ENCODE results near the gene NEK9.
"Not testable (repeated sequence)": the region's sequence is repeated elsewhere in the genome, so short reads cannot be mapped to it uniquely, and the experiment has no call there.

NEK9 gene

DNA sequence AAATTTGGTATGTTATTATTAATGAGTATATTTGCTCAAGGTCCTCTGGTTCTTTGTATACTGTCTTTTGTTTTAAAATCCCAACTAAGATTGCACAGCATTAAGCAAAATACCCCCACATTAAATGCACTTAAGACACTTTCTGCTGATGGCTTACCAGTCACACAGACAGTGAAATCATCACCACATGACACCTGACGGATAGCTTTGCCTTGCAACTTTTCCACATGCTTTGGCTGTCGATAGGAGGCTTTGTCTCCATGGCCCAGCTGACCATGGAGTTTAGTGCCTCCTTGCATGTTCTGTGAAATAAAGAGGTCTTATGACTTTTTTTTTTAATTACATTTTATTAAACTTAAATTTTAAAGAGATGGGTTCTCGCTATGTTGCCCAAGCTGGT, 19.7 kb downstream of the NEK9 start:
- DNase-seq (ENCODE audit: low spot score), result no peak

DNA sequence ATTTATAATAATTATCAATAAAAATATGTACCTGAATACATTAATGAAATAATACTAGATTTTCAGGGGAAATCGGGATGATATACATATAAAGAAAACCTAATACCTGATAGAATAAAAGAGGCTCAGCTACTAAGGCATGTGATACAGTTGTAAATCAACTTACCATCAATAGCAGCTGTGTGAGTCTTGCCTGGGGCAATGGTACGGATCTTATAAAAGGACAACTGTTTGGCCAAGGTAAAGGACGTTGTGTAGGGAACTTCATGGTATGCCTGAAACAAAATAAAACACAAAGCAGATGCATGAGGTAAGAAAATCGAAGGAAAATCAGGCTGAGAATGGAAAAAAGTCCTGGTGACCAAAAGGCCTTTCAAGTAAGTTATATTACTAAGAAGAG, 25.4 kb downstream of the NEK9 start:
- DNase-seq (ENCODE audit: low spot score), result no peak

DNA sequence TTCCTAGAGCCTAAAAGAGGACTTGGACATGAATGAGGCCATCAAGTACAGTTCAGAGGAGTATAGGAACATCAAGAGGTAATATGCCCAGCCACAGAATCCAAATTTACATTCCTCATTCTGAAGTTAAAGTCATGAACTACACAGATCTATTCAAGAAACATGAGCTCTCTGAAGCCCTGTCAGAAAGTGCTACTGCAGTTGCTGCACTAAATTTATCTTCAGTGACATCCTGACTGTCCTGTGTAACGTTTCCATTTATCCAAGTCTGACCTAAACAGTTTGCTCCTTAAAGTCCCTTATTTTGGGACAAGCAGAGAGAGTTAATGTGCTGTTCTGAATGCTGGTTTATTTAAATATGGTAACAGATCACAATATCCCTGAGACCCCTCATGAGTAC, 28.2 kb downstream of the NEK9 start:
- no peak for DNase-seq (ENCODE audit: low spot score)

DNA sequence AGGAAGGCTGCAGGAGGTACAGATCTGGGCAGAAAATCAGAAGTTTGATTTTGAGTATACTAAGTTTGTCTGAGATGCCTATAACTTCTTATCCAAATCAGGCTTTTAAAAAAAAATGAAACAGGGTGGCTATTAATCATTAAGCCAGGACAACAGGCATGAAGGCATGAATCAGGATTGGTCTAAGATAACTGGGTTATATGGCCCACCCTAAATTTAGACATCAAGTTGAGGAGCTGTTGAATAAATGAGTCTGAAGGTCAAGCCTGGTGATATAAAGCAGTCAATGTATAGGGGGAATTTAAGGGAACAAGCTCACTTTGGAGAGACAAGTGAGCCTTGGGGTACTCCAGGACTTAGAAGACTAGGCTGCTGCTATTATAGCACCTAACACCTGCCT, 28.6 kb downstream of the NEK9 start:
- DNase-seq (ENCODE audit: low spot score), result no peak

GRCh38 chr14:75096959-75097358, 29.9 kb downstream of the NEK9 start:
- no peak for DNase-seq (ENCODE audit: low spot score)

DNA sequence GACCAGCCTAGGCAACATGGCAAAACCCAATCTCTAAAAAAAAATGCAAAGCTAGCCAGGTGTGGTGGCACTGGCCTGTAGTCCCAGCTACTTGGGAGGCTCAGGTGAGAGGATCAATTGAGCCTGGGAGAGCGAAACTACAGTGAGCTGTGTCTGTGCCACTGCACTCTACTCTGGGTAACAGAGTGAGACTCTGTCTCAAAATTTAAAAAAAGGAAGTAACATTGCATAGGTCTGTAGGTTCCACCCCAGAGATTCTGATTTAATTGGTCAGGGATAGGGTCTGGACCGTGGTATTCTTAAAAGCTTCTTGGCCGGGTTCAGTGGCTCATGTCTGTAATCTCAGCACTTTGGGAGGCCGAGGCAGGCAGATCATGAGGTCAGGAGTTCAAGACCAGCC, 31.2 kb downstream of the NEK9 start:
- no peak for DNase-seq (ENCODE audit: low spot score)

DNA sequence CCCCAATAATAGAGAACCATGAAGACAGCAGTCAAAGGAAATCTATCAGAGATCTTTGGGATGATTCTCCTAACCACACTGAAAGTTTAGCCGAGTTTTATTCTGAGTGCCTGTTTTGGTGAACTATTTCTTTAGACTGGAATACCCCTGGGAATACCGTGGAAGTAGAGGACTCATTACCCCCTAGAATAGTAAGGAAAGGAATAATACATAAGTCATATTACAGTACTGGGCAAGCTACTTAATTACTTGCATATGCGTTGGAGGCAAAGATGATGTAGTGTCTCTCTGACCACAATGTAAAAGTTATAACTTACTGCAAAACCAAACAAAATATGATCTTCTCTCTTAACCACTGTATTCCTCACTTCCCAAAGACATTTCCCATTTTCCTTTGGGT, 32.0 kb downstream of the NEK9 start:
- no peak for DNase-seq (ENCODE audit: low spot score)

DNA sequence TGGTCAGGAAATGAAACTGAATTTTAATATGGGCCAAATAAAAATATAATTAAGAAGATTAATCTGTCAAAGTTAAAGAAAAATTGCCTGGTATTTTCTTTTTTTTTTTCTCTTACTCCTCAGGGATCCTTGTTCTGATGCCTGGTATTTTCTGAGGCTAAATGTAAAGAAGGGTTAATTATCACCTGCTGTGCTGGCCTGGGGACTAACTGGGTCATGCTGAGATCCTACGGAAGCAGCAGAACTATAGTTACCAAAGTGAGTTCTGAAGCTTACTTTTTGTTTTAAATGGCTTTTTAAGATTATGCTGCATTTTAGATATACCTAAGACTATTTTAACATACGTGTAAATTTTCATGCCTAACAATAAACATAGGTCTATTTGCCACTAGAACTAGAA, 34.1 kb downstream of the NEK9 start:
- no peak for DNase-seq (ENCODE audit: low spot score)

- DNase-seq (ENCODE audit: low spot score), result no peak
Measured at GRCh38 chr14:75091251-75091650, 35.6 kb downstream of the NEK9 start.

- DNase-seq (ENCODE audit: low spot score), result peak; percentile 40
Measured at GRCh38 chr14:75090353-75090752, 36.5 kb downstream of the NEK9 start.

DNA sequence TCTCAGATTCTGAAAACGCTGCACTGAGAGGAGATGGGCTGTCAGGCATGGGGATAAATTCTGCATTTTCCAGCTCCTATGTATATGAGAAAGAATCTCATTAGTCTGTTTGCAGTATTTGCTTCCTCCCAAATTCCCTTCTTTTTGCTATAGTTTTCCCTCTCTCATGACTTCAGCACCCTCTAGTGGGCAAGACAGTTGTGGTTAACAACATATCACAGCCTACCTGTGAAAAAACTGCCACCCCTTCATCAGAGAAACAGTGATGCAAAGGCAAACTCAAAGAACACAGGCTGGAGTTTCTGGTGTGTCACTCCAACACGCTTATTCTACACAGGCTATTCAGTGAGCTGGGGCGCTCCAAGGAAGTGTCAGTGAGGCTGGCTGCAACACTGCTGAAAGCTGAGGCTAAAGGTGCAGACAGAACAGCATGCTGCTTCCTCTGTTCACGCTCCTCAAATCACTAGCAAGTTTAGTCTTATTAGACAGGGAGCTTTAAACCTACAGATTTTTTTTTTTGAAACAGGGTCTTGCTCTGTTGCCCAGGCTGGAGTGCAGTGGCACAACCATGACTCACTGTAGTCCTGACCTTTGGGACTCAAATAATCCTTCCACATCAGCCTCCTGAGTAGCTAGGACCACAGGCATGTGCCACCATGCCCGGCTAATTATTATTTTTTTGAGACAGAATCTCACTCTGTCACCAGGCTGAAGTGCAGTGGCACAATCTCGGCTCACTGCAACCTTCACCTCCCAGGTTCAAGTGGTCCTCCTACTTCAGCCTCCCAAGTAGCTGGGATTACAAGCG, 38.1 kb downstream of the NEK9 start:
- peak; percentile 64 for DNase-seq (ENCODE audit: low spot score)

- DNase-seq (ENCODE audit: low spot score), result no peak
Measured at GRCh38 chr14:75088153-75088552, 38.7 kb downstream of the NEK9 start.

DNA sequence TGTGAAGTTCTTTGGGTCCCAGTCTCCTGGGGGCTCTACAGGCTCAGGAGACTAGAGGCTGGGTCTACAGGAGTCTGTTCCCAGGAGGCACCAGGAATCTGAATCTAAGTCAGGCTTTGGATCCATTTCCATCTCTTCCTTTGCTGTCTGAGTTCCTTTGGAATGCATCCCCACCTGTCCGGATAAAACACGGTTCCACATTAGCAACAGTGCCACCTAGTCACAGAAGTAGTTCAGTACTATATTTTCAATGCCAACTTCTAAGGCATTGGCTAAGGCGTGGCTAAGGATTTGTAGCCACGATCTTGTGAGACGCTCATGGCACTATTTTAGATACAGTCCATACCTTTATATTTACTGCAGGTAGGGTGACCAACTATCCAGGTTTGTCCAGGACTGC, 42.3 kb downstream of the NEK9 start:
- no peak for DNase-seq (ENCODE audit: low spot score)

GRCh38 chr14:75083271-75083670, 43.6 kb downstream of the NEK9 start:
- no peak for DNase-seq (ENCODE audit: low spot score)

DNA sequence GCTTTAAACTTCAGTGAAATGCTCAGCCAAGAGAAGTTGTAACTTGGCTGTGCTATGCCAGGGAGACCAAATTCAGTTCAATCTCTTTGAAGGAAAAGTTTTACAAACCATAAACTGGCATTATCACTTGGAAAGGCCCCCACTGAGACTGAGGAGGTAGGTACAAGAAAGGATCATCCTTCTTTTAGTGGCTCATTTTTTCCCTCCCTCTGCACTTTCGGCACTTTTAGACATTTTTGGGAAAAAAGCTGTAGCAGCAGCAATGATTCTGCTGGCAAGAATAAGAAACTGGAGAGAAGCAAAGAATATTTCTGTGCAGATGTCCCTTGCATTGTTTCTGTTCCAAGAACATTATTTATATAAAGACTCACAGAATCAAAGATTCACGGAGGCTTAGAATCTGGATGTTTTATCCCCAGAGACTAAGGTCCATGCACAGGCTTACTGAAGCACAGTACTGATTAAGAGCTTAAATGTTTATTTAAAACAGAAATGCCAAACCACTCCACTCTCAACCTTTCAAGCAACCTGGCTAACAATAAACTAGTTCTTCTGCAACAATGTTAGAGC, 45.1 kb downstream of the NEK9 start:
- no peak for DNase-seq (ENCODE audit: low spot score)

GRCh38 chr14:75079521-75079920, 47.3 kb downstream of the NEK9 start:
- no peak for DNase-seq (ENCODE audit: low spot score)

DNA sequence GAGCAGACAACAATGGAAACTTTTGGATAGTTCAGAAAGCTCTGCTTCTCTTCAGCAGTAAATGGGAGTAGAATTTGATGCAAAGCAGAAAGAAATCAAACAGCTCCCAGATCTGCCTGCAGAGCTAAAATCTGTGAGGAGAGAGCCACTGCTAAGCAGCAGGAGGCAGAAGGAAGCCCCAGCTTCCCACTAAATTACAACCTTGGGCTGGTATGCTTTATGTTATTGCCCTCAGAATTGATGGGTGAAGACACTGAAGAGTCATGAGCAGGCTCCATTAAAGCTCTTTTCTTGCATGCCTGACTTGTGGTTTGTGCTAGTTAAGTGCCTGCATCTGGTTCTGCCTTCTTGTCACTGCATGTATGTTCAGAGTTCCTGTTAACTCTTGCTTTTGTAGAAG, 49.1 kb downstream of the NEK9 start:
- no peak for DNase-seq (ENCODE audit: low spot score)

- DNase-seq (ENCODE audit: low spot score), result no peak
Measured at GRCh38 chr14:75070383-75070782, 56.5 kb downstream of the NEK9 start.

GRCh38 chr14:75069811-75070145, 57.1 kb downstream of the NEK9 start:
- DNase-seq (ENCODE audit: low spot score), result no peak

DNA sequence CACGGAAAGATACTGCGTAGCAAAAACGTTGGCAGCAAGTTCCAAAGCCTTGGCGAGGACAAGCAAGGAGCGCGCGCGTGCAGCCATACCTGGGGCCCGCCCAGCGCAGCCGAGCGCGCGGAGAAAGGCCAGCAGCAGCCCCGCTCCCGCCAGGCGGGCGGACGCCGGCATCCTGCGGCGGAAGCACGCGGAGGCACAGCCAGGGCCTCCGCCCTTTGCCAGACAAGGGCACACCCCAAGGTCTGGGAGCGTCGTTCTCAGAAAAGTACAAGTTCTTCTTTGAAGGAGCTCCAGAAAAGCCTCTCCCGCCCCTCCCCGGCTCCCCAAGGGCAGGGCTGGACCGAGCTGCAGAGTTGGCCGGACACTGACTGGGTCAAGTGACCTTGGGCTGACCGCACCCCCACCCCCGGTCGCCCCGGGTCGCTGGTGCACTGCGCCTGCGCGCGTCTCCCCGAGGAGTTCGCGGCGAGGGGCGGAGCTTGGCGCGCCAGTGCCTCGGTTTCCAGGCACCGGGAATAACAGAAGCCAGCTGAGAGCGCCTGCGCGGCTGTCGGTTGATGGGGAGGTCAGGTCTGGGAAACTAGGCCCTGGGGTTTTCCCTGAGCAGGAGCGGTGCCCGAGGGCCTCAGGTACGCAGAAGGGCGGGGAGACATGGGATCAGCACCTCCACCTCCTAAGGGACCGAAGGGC, 57.6 kb downstream of the NEK9 start, which contains the start of gene ZC2HC1C:
ZC2HC1C (plus strand) TSS at position 521 of the 690 bp plus-strand sequence. CDS start 933 bp downstream, outside the sequence.
- peak; percentile 77 for DNase-seq (ENCODE audit: low spot score)

DNA sequence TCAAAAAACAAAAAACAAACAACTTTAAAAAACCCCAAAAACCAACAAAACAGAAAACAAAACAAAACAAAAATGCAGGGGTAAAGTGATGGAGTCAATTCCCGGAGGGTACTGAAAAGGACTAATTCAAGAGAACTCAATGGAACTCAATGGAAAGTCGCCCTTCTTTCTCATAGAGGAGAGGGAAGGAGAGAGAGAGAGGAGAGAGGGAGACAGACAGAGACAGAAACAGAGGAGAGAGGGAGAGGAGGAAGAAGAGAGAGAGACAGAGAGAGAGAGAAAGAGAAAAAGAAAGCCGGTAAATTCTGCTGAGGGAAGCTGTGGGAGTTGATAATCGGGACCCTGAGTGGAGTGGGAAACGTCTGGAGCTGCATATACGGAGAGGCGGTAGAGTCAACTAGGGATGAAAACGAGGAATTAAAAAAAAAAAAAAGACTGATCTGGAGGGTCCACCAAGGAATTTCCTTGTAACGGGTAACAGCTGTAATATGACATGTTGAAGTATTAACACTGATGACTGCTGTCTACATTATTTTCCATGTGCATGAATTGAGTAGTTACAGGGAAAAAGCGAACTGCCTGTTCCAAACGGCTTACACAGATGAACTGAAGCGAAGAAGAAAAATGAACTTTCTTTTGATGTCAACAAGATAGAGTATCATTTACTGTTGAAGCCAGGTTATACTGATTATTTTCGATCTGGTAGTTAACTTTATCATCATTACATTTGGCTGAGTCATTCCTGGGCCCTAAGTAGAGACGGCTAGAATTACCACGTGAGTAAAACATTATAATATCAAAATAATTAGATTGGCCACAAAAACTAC, 58.3 kb downstream of the NEK9 start:
- DNase-seq (ENCODE audit: low spot score), result no peak

DNA sequence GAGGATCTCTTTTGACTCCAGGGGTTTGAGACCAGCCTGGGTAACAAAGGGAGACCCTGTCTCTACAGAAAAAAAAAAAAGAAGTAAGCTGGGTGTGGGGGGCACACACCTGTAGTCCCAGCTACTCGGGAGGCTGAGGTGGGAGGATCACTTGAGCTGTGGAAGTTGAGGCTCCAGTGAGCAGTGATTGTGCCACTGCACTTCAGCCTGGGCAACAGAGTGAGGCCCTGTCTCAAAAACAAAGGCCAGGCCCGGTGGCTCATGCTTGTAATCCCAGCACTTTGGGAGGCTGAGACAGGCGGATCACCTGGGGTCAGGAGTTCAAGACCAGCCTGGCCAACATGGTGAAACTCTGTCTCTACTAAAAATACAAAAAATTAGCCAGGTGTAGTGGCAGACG, 59.1 kb downstream of the NEK9 start:
- DNase-seq (ENCODE audit: low spot score), result not testable (repeated sequence)

- DNase-seq (ENCODE audit: low spot score), result no peak
Measured at GRCh38 chr14:75067212-75067611, 59.6 kb downstream of the NEK9 start.
